ENCODE data around the gene PLCB1.

The PLCB1 gene

DNA sequence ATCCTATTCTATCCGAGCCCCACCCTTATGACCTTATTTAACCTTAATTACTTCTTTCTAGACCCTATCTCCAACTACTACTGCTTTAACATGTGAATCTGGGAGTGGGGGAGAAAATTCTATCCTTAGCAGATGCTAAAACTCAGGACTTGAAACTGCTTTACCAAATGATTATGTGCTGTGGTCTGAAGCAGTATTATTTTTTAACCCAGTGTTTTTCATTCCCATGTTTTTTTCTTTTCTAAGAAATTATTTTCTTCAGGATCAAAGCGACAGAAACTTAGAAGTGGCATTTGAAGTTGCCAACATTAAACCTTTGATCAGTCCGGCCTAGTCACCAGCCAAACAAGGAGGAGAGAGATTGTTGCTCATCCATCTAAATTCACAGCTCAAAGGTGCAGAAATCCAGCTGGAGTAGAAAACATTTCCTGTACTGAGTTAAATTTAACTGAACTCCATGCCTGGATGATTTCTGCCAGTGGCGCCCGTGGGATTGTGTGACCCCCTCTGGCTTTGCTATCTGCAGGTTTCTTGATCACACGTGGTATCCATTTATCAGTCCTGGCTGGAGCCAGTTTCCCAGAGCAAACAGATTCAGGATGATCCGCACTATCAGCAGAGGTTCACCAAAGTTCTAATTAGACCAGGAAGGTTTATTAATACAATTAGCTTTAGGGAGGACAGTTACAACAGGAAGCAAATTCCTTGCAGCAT lies 300.5 kb downstream of the PLCB1 start:
- TF ChIP-seq, protein P1, sequence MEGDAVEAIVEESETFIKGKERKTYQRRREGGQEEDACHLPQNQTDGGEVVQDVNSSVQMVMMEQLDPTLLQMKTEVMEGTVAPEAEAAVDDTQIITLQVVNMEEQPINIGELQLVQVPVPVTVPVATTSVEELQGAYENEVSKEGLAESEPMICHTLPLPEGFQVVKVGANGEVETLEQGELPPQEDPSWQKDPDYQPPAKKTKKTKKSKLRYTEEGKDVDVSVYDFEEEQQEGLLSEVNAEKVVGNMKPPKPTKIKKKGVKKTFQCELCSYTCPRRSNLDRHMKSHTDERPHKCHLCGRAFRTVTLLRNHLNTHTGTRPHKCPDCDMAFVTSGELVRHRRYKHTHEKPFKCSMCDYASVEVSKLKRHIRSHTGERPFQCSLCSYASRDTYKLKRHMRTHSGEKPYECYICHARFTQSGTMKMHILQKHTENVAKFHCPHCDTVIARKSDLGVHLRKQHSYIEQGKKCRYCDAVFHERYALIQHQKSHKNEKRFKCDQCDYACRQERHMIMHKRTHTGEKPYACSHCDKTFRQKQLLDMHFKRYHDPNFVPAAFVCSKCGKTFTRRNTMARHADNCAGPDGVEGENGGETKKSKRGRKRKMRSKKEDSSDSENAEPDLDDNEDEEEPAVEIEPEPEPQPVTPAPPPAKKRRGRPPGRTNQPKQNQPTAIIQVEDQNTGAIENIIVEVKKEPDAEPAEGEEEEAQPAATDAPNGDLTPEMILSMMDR (IDR thresholded peaks at IDR 0.05) = no peak

DNA sequence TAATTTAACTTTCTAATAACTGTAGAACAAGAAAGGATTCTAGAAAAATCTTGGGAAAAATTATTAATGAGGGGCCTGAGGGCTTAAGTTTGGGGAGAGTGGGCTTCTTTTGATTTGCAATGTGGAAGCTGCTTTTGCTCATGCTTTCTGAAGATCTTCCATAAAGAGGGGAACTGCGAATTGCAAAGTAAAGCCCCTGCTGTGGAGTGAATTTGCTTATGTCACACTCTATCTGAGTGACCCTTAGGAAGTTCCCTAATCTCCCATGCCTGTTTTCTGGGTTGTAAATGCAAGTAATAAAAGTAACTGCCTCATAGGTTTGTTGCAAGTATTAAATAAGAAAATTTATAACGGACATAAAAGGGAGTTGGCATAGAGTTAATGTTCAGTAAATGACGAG lies 301.2 kb downstream of the PLCB1 start:
- TF ChIP-seq, protein P1 (IDR thresholded peaks at IDR 0.05) = no peak

DNA sequence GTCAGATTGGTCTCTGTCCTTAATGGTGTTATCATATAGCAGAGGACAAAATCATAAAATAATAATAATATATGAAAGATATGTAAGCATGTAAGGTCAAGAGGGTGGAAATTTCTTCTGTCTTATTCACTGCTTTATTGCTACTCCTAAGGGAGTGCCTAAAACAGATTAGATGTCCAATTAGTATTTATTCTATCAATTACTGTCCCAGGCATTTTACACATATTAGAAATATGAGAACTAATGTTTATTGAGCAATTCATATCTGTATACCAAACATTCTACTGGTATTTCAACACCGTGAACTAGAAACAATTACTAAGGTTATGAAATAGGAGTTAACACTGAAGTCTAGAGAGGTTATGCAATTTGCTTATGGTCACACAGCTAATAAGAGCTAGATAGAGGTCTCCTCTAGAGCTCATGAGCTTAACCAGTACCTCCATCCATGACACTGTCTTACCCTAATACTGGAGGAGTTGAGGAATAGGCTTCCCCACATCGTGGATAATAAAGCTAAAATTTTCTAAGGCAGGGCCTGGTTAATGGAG lies 302.3 kb downstream of the PLCB1 start:
- TF ChIP-seq, protein P1 (IDR thresholded peaks at IDR 0.05) = no peak

- TF ChIP-seq, protein P1 (IDR thresholded peaks at IDR 0.05) = no peak
Measured at GRCh38 chr20:8435285-8436035, 303.4 kb downstream of the PLCB1 start.

- TF ChIP-seq, protein P1 (IDR thresholded peaks at IDR 0.05) = no peak
Measured at GRCh38 chr20:8438748-8439147, 306.7 kb downstream of the PLCB1 start.

DNA sequence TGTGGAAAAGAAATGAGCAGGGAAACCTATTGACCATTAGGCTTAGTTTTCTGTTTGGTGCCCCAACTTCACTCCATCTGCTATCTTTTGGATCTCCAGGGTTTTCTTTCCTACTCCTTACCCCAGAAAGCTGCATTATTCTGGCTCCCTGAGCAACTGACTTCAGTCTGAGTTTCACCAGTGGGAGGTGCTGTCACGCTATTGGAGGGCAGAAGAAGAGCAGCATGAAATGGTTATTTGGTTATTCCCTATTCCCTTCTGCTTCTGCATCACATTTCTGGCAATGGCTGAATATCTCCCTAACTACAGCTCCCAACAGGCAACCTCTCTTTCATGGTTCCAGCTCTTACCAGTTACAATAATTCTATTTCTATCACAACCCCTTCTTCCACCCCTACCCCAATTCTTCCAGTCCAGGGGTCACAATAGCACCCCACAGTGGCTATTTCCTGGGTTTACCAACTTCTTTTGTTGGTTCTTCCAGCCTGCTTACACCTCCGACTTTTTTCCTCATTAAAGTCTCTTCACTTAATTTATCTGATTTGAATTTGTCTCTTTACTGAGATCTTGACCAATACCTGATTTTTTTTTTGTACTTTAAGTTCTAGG lies 311.5 kb downstream of the PLCB1 start:
- TF ChIP-seq, protein P1 (IDR thresholded peaks at IDR 0.05) = no peak

DNA sequence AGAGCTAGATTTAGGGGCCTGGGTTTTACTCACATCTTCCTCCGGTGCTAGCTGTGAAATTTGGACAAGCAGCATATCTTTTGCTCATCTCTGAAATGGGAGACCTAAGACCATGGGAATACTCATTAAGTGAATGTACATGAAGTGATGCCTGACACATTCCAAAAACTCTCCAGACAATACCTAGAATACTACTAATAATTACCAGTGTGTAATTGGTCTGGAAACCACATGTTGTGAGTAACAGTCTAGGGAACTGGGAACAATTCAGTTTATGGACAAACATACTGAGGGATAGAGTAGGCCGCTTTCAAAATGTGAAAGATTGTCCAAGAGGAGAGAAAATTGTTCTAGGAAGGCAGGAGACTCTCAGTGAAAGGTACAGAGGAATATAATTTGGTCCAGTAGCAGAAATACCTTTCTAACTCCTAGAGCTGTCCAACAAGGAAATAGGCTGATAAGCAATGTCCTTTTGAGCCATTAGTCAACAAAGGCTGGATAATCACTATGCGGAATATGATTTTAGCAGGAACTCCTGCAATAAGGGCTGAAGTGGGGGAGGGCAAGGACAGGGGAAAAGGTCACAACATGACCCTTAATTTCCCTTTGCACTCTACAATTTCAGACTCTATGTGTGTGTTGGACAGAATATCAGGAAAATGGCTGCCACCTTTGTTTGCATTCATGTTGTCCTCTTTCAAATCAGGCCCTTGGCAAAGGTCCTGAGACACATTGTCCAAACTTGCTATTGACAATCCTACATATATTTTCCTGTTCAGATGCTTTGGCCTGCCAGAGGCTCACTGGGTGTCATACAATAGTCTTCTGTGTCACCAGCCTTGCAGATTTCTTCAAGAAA lies 315.4 kb downstream of the PLCB1 start:
- TF ChIP-seq, protein P1 (IDR thresholded peaks at IDR 0.05) = no peak

Measured in LNCAP (cell line).